Neural cell (in vitro differentiated cells): ENCODE data around the gene PDZRN3. TPM values are rescaled to one million over a fixed set of nuclear protein-coding genes. Genes with fewer than 3 reads are reported as not detected.

Experiments
- H2AFZ ChIP-seq: fragments of 200-600, 300-800 bp; sonication (generic), shearing (Covaris generic); 2 replicates; pipeline ENCODE4 v1.6.0; 2014; ENCODE audit warnings: low read depth, mild to moderate bottlenecking, antibody characterized with exemption, low read length, moderate library complexity
- H3F3A ChIP-seq: fragments of 200-600 bp; shearing (Covaris generic); 2 replicates; pipeline ENCODE4 v1.6.1; 2016; ENCODE audit warnings: mild to moderate bottlenecking, moderate library complexity, mixed read lengths, antibody characterized with exemption, low read length; ENCODE audit not compliant: insufficient read depth, poor library complexity, severe bottlenecking
- H3K27ac ChIP-seq: fragments of 200-600, 300-800 bp; sonication (generic), shearing (Covaris generic); 2 replicates; pipeline ENCODE4 v1.5.1; 2014; ENCODE audit warnings: mild to moderate bottlenecking, low read length, moderate library complexity
- H3K27me3 ChIP-seq: fragments of 300-800, 200-600 bp; sonication (generic), shearing (Covaris generic); 2 replicates; pipeline ENCODE4 v1.6.0; 2014; ENCODE audit warnings: mild to moderate bottlenecking, low read depth, low read length, moderate library complexity; ENCODE audit not compliant: insufficient read depth
- H3K36me3 ChIP-seq: fragments of 300-800, 200-600 bp; sonication (generic), shearing (Covaris generic); 2 replicates; pipeline ENCODE4 v1.5.1; 2014; ENCODE audit warnings: mild to moderate bottlenecking, antibody characterized with exemption, low read length, moderate library complexity; ENCODE audit not compliant: insufficient read depth
- H3K4me2 ChIP-seq: fragments of 300-800, 200-600 bp; sonication (generic), shearing (Covaris generic); 2 replicates; pipeline ENCODE4 v1.6.0; 2014; ENCODE audit warnings: mild to moderate bottlenecking, low read length
- H3K4me3 ChIP-seq: fragments of 300-800, 200-600 bp; sonication (generic), shearing (Covaris generic); 2 replicates; pipeline ENCODE4 v1.5.1; 2014; ENCODE audit warnings: mild to moderate bottlenecking, low read length, moderate library complexity
- H3K79me2 ChIP-seq: fragments of 200-600 bp; shearing (Covaris generic); replicated peaks from 2 replicates; pipeline ENCODE4 v1.6.0; 2014; ENCODE audit warnings: mild to moderate bottlenecking, low read length, moderate library complexity; ENCODE audit not compliant: insufficient read depth
- H3K9ac ChIP-seq: fragments of 300-800, 200-600 bp; sonication (generic), shearing (Covaris generic); 2 replicates; pipeline ENCODE4 v1.6.1; 2016; ENCODE audit warnings: mild to moderate bottlenecking, low read length, mixed read lengths
- H3K9me2 ChIP-seq: fragments of 200-600 bp; shearing (Covaris generic); 2 replicates; pipeline ENCODE4 v1.6.1; 2016; ENCODE audit warnings: mild to moderate bottlenecking, low read length, mixed read lengths; ENCODE audit not compliant: insufficient read depth
- H3K9me3 ChIP-seq: fragments of 200-600, 300-800 bp; sonication (generic), shearing (Covaris generic); 2 replicates; pipeline ENCODE4 v1.6.1; 2016; ENCODE audit warnings: mild to moderate bottlenecking, mixed run types, low read length, moderate library complexity, mixed read lengths
- H4K20me1 ChIP-seq: fragments of 200-600 bp; shearing (Covaris generic); 2 replicates; pipeline ENCODE4 v1.6.1; 2016; ENCODE audit warnings: mild to moderate bottlenecking, mixed run types; ENCODE audit not compliant: insufficient read depth
- EP300 ChIP-seq: fragments of 450-650 bp; conservative IDR thresholded peaks from 2 replicates; pipeline ENCODE4 v1.6.1; 2014; ENCODE audit warnings: antibody characterized with exemption, mild to moderate bottlenecking, moderate library complexity; ENCODE audit not compliant: poor library complexity, severe bottlenecking
- EZH2 ChIP-seq: fragments of 200-600, 300-800 bp; shearing (Covaris generic), sonication (generic); IDR thresholded peaks from 2 replicates; pipeline ENCODE4 v1.6.1; 2014; ENCODE audit warnings: antibody characterized with exemption, low read length, borderline replicate concordance, mild to moderate bottlenecking; ENCODE audit not compliant: insufficient read depth, poor library complexity, severe bottlenecking
- MXI1 ChIP-seq: fragments of 450-650 bp; conservative IDR thresholded peaks from 2 replicates; pipeline ENCODE4 v1.6.1; 2014; ENCODE audit warnings: antibody characterized with exemption, mild to moderate bottlenecking; ENCODE audit not compliant: poor library complexity, severe bottlenecking
- POLR2AphosphoS5 ChIP-seq: IDR thresholded peaks from 2 replicates; pipeline ENCODE4 v1.6.1; 2012
- RAD21 ChIP-seq: fragments of 450-650 bp; conservative IDR thresholded peaks from 2 replicates; pipeline ENCODE4 v1.6.1; 2014; ENCODE audit warnings: antibody characterized with exemption, mild to moderate bottlenecking, moderate library complexity
- SMC3 ChIP-seq: fragments of 450-650 bp; conservative IDR thresholded peaks from 2 replicates; pipeline ENCODE4 v1.6.1; 2014; ENCODE audit warnings: antibody characterized with exemption, mild to moderate bottlenecking, moderate library complexity; ENCODE audit not compliant: poor library complexity
- TAF1 ChIP-seq: IDR thresholded peaks from 2 replicates; pipeline ENCODE4 v1.6.1; 2012; ENCODE audit warnings: low read depth
- polyA plus RNA-seq: library from polyadenylated mRNA; depleted of rRNA; stranded (reverse); fragments of >200 nt; gene quantifications from 2 replicates; pipeline ENCODE4 v1.2.3, GENCODE V29; 2014
- TF ChIP-seq, protein P1 (sequence below): fragments of 450-650 bp; IDR thresholded peaks from 2 replicates; pipeline ENCODE4 v1.5.1; 2014; ENCODE audit warnings: antibody characterized with exemption, mild to moderate bottlenecking, moderate library complexity; ENCODE audit not compliant: poor library complexity, severe bottlenecking
- TF ChIP-seq, protein P2 (sequence below): IDR thresholded peaks from 2 replicates; pipeline ENCODE4 v1.6.1; 2012; ENCODE audit warnings: borderline replicate concordance

Gene PDZRN3
- polyA plus RNA-seq, 1 donor from 2014 or later: 1.1 TPM

DNA sequence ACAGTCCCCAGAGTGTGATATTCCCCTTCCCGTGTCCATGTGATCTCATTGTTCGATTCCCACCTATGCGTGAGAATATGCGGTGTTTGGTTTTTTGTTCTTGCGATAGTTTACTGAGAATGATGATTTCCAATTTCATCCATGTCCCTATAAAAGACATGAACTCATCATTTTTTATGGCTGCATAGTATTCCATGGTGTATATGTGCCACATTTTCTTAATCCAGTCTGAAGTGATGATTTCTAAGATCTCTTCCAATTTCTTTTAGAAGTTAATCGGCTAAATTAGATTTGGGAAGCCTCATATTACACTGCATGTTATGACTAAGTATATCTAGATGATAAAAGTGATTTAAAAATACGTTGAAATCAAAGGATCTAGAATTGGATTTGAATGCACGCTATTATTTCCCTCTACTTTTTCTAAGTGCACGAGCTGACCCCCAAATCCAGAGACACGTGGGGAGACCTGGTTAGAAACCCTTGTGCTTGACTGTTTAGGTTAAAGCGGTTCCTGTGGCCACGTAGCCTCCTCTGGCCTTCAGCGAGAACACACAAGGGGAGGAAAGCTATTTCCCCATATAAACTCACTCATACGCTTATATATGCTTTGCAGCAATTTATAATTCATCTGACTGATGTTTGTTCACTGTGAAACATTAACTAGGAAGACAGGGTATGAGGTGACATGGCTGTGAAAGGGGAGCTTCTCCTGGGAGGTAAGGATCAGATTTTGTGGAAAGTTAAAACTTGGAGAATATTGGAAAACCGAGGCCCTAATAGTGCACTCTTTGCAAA, 243.8 kb downstream of the PDZRN3 start:
- no peak overlapping the region for H3K4me2 ChIP-seq
- H3K36me3 ChIP-seq: no peaks in the 10 kb centered on the region
- H4K20me1 ChIP-seq: no peaks in the 10 kb centered on the region
- H3F3A ChIP-seq: no peaks in the 10 kb centered on the region
- no peaks in the 10 kb centered on the region for H3K79me2 ChIP-seq
- TF ChIP-seq, protein P1, sequence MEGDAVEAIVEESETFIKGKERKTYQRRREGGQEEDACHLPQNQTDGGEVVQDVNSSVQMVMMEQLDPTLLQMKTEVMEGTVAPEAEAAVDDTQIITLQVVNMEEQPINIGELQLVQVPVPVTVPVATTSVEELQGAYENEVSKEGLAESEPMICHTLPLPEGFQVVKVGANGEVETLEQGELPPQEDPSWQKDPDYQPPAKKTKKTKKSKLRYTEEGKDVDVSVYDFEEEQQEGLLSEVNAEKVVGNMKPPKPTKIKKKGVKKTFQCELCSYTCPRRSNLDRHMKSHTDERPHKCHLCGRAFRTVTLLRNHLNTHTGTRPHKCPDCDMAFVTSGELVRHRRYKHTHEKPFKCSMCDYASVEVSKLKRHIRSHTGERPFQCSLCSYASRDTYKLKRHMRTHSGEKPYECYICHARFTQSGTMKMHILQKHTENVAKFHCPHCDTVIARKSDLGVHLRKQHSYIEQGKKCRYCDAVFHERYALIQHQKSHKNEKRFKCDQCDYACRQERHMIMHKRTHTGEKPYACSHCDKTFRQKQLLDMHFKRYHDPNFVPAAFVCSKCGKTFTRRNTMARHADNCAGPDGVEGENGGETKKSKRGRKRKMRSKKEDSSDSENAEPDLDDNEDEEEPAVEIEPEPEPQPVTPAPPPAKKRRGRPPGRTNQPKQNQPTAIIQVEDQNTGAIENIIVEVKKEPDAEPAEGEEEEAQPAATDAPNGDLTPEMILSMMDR: no peak
- H3K9me2 ChIP-seq: no peaks in the 10 kb centered on the region
- no peak overlapping the region for H2AFZ ChIP-seq
- H3K9ac ChIP-seq: no peak overlapping the region
- H3K27ac ChIP-seq: no peak overlapping the region
- no peak overlapping the region for H3K4me3 ChIP-seq
- H3K9me3 ChIP-seq: peaks cover 5% of the 10 kb centered on the region
- H3K27me3 ChIP-seq: no peaks in the 10 kb centered on the region

DNA sequence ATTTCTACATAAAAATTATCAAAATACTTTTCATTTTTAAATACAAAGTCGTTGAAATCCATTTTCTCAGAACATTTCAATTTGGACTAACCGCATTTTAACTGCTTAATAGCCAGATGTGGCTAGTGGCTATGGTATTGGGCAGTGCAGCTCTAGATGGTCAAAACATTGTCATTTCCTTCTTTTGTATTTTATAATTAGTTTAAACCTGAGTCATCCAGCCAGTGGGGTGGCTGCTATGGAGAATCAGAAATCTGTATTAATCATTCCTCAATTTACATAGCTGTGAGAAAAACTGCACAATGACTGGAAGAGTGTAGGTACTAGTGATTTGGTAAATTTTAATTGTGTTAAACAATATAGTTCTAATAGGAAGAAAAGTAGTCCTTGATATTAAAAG, 245.3 kb downstream of the PDZRN3 start:
- Histone ChIP-seq H4K20me1 (no peaks in the 10 kb centered on the region), H3K9me2 (no peaks in the 10 kb centered on the region), H2AFZ (no peak overlapping the region), H3F3A (no peaks in the 10 kb centered on the region), H3K79me2 (no peaks in the 10 kb centered on the region), H3K36me3 (no peaks in the 10 kb centered on the region), H3K9me3 (peaks cover 5% of the 10 kb centered on the region), H3K4me2 (no peak overlapping the region), H3K9ac (no peak overlapping the region), H3K27ac (no peak overlapping the region), H3K27me3 (no peaks in the 10 kb centered on the region), H3K4me3 (no peak overlapping the region)
- TF ChIP-seq EZH2 (no peak), RAD21 (no peak), TAF1 (no peak), POLR2AphosphoS5 (no peak), EP300 (no peak), SMC3 (no peak), MXI1 (no peak)
- TF ChIP-seq, protein P2, sequence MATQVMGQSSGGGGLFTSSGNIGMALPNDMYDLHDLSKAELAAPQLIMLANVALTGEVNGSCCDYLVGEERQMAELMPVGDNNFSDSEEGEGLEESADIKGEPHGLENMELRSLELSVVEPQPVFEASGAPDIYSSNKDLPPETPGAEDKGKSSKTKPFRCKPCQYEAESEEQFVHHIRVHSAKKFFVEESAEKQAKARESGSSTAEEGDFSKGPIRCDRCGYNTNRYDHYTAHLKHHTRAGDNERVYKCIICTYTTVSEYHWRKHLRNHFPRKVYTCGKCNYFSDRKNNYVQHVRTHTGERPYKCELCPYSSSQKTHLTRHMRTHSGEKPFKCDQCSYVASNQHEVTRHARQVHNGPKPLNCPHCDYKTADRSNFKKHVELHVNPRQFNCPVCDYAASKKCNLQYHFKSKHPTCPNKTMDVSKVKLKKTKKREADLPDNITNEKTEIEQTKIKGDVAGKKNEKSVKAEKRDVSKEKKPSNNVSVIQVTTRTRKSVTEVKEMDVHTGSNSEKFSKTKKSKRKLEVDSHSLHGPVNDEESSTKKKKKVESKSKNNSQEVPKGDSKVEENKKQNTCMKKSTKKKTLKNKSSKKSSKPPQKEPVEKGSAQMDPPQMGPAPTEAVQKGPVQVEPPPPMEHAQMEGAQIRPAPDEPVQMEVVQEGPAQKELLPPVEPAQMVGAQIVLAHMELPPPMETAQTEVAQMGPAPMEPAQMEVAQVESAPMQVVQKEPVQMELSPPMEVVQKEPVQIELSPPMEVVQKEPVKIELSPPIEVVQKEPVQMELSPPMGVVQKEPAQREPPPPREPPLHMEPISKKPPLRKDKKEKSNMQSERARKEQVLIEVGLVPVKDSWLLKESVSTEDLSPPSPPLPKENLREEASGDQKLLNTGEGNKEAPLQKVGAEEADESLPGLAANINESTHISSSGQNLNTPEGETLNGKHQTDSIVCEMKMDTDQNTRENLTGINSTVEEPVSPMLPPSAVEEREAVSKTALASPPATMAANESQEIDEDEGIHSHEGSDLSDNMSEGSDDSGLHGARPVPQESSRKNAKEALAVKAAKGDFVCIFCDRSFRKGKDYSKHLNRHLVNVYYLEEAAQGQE: no peak
- TF ChIP-seq, protein P1: no peak
